HUDEP-2 (cell line): ENCODE measurements around the gene ARMC7.

ENCODE experiments used
- DNase-seq, 76 experiments: peaks; one replicate each; lab custom pipeline; 2025; ENCODE audit not compliant: unreplicated experiment in 76 of 76; lab: John Stamatoyannopoulos, UW

ARMC7 gene

DNA sequence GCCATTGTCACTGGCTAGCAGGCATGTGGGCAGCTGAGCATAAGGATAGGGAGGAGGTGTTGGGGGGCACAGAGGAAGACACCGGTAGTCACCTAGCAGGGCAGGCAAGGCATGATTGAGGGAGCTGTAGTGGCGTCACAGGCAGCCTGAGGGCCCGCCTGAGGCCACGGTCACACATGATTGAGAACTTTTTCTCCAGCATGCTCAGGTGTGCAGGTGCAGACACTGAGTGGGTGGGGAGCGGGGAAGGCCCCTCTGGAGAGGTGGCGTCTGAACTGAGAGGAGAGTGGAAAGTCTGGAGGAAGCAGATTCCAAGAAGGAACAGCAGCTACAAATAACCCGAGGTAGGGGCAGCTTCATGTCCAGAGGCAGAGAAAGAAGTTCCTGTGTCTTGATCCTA is 10.9 kb upstream of the ARMC7 start:
- DNase-seq = no peak

DNA sequence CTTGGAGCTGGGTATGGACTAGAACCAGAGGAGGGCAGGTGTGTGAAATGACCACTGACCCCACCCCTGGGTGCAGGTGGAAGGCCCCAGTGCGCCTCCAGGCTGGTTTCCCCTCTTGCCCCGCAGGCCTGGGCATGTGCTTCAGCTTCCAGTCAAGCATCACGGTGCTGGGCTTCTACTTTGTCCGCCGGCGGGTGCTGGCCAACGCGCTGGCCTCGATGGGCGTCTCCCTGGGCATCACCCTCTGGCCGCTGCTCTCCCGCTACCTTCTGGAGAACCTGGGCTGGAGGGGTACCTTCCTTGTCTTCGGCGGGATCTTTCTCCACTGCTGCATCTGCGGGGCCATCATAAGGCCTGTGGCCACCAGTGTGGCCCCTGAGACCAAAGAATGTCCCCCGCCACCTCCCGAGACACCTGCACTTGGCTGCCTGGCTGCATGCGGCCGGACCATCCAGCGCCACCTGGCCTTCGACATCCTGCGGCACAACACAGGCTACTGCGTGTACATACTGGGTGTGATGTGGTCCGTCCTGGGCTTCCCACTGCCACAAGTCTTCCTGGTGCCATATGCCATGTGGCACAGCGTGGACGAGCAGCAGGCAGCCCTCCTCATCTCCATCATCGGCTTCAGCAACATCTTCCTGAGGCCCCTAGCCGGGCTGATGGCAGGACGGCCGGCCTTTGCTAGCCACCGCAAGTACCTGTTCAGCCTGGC is 9.7 kb upstream of the ARMC7 start:
- DNase-seq = no peak

GRCh38 chr17:75102385-75102821 is 7.4 kb upstream of the ARMC7 start:
- no peak for DNase-seq

- DNase-seq = no peak
Measured at GRCh38 chr17:75103601-75104554, 5.9 kb upstream of the ARMC7 start.

DNA sequence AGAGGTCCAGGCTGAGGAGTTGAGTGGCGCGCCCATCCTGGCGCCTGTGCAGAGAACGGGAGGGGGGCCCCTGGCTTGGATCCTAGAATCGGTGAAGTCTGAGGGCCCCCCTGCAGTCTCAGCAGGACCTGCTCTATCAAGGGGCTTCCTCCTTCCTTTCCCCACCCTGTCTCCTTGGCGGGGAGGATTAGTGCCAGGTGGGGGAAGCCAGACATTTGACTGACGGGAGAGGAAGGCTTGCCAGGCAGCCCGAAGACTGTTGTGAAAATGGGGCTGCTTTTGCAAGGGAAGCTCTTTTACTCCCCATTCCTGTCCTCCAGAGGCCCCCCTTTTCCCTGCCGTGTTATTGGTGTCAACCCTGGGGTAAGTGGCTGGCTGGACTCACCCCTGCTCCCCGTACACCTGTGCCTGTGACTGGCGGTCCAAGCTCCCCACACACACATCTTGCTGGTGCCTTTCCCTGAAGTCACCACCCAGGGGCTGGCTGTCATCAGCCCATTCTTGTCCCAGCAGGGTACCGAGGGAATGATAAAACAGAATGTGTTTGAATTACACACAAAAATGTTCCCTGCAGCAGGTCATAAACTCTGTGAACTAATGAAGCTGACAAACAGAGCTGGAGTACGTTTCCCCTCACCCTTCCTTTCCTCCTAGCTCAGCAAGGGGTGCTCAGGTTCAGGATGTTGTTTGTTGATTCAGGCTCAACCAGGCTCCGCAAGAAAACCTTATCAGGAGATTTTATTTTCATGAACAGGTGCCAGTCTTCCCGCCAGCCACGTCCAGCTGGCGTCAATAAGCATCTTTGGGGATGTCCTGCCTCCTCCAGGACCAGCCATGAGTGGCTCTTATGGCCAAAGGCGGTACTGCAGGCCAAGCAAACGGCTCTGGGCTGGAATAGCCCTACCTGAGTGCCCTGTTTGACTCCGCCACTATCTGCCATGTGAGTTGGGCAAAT is 4.4 kb upstream of the ARMC7 start:
- peak in 42 of 76 experiments; percentile 6 to 63 (median 32) for DNase-seq

- no peak for DNase-seq
Measured at GRCh38 chr17:75108193-75108592, 1.6 kb upstream of the ARMC7 start.

GRCh38 chr17:75109046-75109406 is 743 bp upstream of the ARMC7 start:
- no peak for DNase-seq

DNA sequence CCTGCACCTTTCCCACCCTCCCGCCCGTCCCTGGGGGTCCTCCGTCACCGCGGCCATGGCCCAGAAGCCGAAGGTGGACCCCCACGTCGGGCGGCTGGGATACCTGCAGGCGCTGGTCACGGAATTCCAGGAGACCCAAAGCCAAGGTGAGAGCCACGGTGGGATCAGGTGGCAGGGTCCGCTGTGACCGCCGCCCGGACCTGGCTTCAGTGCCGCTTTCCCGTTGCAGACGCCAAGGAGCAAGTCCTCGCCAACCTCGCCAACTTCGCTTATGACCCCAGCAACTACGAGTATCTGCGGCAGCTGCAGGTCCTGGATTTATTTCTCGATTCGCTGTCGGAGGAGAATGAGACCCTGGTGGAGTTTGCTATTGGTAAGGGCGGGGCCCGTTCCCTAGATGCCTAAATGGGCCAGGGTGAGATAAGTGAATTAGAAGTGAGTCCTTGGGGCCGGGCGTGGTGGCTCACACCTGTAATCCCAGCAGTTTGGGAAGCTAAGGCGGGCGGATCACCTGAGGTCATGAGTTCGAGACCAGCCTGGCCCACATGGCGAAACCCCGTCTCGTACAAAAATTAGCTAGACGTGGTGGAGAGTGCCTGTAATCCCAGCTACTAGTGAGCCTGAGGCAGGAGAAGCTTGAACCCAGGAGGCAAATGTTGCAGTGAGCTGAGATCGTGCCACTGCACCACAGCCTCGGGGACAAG is 617 bp downstream of the ARMC7 start:
- DNase-seq = peak in 1 of 76 experiments; percentile 13

GRCh38 chr17:75111777-75112335 is 2.1 kb downstream of the ARMC7 start:
- DNase-seq = no peak

GRCh38 chr17:75113798-75114551 is 4.2 kb downstream of the ARMC7 start:
- peak in 73 of 76 experiments; percentile 44 to 96 (median 83) for DNase-seq

- peak in 30 of 76 experiments; percentile 5 to 48 (median 25) for DNase-seq
Measured at GRCh38 chr17:75114552-75115314, 5.0 kb downstream of the ARMC7 start.

DNA sequence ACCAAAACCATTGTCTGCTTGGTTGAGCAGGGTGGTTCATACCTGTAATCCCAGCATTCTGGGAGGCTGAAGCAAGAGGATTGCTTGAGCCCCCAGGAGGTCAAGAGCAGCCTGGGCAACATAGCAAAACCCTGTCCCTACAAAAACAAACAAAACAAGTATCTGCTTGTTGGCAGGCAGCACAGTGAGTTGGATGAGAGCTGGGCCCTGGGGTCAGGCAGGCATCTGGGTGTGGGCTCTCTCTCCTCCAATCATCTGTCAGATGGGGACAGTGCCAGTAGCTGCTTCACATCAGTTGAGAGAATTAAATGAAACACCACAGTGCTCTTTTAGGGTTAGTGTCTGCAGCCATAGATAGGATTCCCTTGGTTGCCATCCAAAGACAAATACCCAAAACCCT is 5.8 kb downstream of the ARMC7 start:
- DNase-seq = peak in 63 of 76 experiments; percentile 12 to 76 (median 46)

- DNase-seq = no peak
Measured at GRCh38 chr17:75116737-75117136, 7.0 kb downstream of the ARMC7 start.

- DNase-seq = no peak
Measured at GRCh38 chr17:75118307-75118706, 8.5 kb downstream of the ARMC7 start.

GRCh38 chr17:75124041-75124818 is 14.5 kb downstream of the ARMC7 start:
- DNase-seq = peak; percentile 64 to 98 (median 94)

DNA sequence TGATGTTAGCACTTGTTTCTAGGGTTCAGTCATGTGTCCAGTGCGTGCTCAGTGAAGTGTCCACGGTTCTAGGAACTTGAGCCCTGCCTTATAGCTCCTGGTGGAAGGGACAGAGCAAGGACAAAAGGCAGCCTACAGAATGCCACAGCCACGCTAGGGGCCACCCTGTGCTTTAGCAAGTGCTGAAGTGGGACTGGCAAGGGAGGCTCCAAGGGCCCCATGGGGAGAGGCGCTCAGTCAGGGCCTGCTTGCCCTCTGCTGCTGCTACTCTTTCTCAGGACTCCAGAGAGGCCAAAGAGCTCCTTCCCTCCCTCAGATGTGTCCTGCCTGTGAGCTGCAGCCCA is 15.0 kb downstream of the ARMC7 start:
- DNase-seq = peak in 31 of 76 experiments; percentile 18 to 82 (median 43)

DNA sequence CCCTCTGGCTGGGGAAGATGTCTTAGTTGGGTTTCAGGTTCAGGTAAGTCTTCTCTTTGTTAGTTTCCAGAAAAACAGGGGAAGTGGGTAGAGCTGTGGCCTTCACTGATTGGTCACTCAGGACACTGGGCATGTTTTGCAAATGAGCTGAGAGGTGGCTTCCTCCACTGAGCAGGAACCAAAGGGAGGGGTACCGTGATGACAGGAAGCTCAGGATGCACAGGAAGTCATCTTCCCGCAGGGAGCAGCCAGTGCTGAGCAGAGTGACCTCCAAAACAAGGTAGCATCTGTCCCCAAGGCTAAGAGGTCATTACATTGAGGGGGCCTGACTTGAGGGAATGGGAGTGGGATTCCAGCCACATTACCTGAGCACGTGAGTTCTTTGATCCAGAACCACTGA is 16.2 kb downstream of the ARMC7 start:
- no peak for DNase-seq

DNA sequence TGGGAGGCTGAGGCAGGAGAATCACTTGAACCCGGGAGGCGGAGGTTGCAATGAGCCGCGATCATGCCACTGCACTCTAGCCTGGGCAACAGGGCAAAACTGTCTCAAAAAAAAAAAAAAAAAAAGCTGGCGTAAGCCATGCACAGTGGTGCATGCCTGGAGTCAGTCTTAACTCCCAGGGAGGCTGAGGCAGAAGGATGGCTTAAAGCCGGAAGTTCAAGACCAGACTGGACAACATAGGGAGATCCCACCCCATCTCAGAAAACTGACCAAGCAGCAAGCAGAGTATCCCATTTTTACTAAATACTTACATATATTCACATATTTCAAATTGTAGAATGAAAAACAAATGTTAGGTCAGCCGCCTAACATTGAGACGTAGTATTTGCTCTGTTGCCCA is 17.2 kb downstream of the ARMC7 start:
- no peak for DNase-seq
